CD4-positive, alpha-beta T cell (primary cell): ENCODE data around the gene SOX13. TPM values are rescaled to one million over a fixed set of nuclear protein-coding genes. Genes with fewer than 3 reads are reported as not detected.
"Not testable (repeated sequence)": the region's sequence is repeated elsewhere in the genome, so short reads cannot be mapped to it uniquely, and the experiment has no call there.

Experiments
- ATAC-seq: fragments of 200-7000 bp; cut with Tn5 transposase; one replicate; pipeline ENCODE4 v1.10.0; 2022; ENCODE audit warnings: mild to moderate bottlenecking; ENCODE audit not compliant: poor library complexity
- CTCF ChIA-PET: fragments of 350-600 bp; sonication (Branson Sonifier 250); formaldehyde crosslinking; loops from one replicate; lab custom pipeline; 2021; ENCODE audit warnings: antibody characterized with exemption, inconsistent platforms; lab: Charles Lee
- POLR2A ChIA-PET: fragments of 350-600 bp; sonication (Branson Sonifier 250); formaldehyde crosslinking; loops from one replicate; lab custom pipeline; 2021; ENCODE audit warnings: antibody characterized with exemption, inconsistent platforms; lab: Charles Lee
- DNase-seq, 14 experiments: peaks; one replicate each; pipeline ENCODE4 v3.0.0-alpha.2; 2013 to 2020; ENCODE audit warnings: mixed read lengths in 2 of 14
- H3K27ac ChIP-seq, 2 donors: one replicate each; pipeline versions ENCODE4 v1.5.1 to v1.7.0; 2013; ENCODE audit warnings: low read length in 2 of 2, low read depth in 1 of 2, mild to moderate bottlenecking in 1 of 2
- H3K27me3 ChIP-seq, 2 experiments: 1 replicate in 1 of 2; 2 replicates in 1 of 2; pipeline versions ENCODE4 v1.6.1 to v1.7.0; 2013; ENCODE audit warnings: low read length in 2 of 2, control low read depth in 1 of 2, mild to moderate bottlenecking in 1 of 2, moderate library complexity in 1 of 2; ENCODE audit not compliant: insufficient read depth in 2 of 2, control insufficient read depth in 1 of 2
- H3K36me3 ChIP-seq: one replicate; pipeline ENCODE4 v1.6.1; 2013; ENCODE audit warnings: low read length, control low read depth; ENCODE audit not compliant: insufficient read depth
- H3K4me1 ChIP-seq: one replicate; pipeline ENCODE4 v1.6.1; 2013; ENCODE audit warnings: low read length, control low read depth; ENCODE audit not compliant: insufficient read depth
- H3K4me3 ChIP-seq: one replicate; pipeline ENCODE4 v1.5.1; 2013; ENCODE audit warnings: mild to moderate bottlenecking, low read length, moderate library complexity
- H3K9me3 ChIP-seq, 2 experiments: 1 replicate in 1 of 2; 2 replicates in 1 of 2; pipeline versions ENCODE4 v1.6.1 to v1.7.0; 2013; ENCODE audit warnings: low read length in 2 of 2, mild to moderate bottlenecking in 2 of 2, control low read depth in 1 of 2, moderate library complexity in 1 of 2; ENCODE audit not compliant: control insufficient read depth in 1 of 2, insufficient read depth in 1 of 2
- H3K27ac Mint-ChIP-seq: one replicate; pipeline ENCODE4 v1.8.0; 2020; ENCODE audit warnings: mixed read lengths
- H3K27me3 Mint-ChIP-seq: one replicate; pipeline ENCODE4 v1.8.0; 2021; ENCODE audit warnings: mixed read lengths
- H3K36me3 Mint-ChIP-seq: one replicate; pipeline ENCODE4 v1.8.0; 2021; ENCODE audit warnings: low read depth, mixed read lengths
- H3K4me1 Mint-ChIP-seq: one replicate; pipeline ENCODE4 v1.8.0; 2021; ENCODE audit warnings: low read depth, mixed read lengths
- H3K4me3 Mint-ChIP-seq: one replicate; pipeline ENCODE4 v1.8.0; 2020; ENCODE audit warnings: mild to moderate bottlenecking, mixed read lengths
- H3K9me3 Mint-ChIP-seq: one replicate; pipeline ENCODE4 v1.8.0; 2020; ENCODE audit warnings: mixed read lengths
- intact Hi-C, 2 experiments: fragments of 100-400 bp; cut with DNase I in 1 of 2; cut with micrococcal nuclease in 1 of 2; formaldehyde crosslinking; loops; one replicate each; pipeline versions ENCODE4 v1.15.1 to v1.9.0; 2023 to 2025; cut with DNase I, micrococcal nuclease
- total RNA-seq, 174 experiments: library from RNA in 2 of 174; stranded (reverse) in 2 of 174; gene quantifications; one replicate each; pipeline ENCODE4 v1.2.3 and lab custom pipeline; 2021 to 2026
- TF ChIP-seq, protein P1 (sequence below): fragments of 200-600 bp; IDR thresholded peaks from one replicate; pipeline ENCODE4 v1.8.0; 2022; ENCODE audit warnings: antibody characterized with exemption, mild to moderate bottlenecking

SOX13 gene
- total RNA-seq, 2 experiments from 2014 or later = 1.8 to 1.9 TPM

DNA sequence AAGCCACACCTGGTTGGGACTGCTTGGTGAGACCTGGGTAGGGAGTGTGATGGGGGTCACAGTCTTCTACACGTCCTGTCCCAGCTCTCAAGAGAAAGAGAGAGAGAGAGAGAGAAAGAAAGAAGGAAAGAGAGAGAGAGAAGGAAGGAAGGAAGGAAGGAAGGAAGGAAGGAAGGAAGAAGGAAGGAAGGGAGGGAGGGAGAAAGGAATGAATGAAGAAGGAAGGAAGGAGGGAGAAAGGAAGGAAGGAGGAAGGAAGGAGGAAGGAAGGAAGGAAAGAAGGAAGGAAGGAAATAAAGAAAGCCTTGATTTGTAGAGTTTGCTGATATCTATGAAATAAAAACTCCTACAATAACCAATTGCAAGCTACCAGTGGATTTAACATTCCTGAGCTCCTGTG, 28.5 kb upstream of the SOX13 start:
- Histone ChIP-seq H3K9me3 (no peaks in the 10 kb centered on the region), H3K36me3 (no peaks in the 10 kb centered on the region), H3K27me3 (no peaks in the 10 kb centered on the region), H3K4me3 (no peak overlapping the region), H3K27ac (no peak overlapping the region), H3K4me1 (no peaks in the 10 kb centered on the region)
- H3K9me3 Mint-ChIP-seq = no peaks in the 10 kb centered on the region
- TF ChIP-seq, protein P1, sequence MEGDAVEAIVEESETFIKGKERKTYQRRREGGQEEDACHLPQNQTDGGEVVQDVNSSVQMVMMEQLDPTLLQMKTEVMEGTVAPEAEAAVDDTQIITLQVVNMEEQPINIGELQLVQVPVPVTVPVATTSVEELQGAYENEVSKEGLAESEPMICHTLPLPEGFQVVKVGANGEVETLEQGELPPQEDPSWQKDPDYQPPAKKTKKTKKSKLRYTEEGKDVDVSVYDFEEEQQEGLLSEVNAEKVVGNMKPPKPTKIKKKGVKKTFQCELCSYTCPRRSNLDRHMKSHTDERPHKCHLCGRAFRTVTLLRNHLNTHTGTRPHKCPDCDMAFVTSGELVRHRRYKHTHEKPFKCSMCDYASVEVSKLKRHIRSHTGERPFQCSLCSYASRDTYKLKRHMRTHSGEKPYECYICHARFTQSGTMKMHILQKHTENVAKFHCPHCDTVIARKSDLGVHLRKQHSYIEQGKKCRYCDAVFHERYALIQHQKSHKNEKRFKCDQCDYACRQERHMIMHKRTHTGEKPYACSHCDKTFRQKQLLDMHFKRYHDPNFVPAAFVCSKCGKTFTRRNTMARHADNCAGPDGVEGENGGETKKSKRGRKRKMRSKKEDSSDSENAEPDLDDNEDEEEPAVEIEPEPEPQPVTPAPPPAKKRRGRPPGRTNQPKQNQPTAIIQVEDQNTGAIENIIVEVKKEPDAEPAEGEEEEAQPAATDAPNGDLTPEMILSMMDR = no peak
- H3K27me3 Mint-ChIP-seq = peaks cover 9% of the 10 kb centered on the region
- H3K4me3 Mint-ChIP-seq = no peak overlapping the region
- no peak overlapping the region for H3K27ac Mint-ChIP-seq
- DNase-seq (no peak), ATAC-seq (no peak)
- intact Hi-C loops = no loop called here
- POLR2A ChIA-PET = no interaction called here
- CTCF ChIA-PET = no interaction called here
- no peaks in the 10 kb centered on the region for H3K36me3 Mint-ChIP-seq
- no peaks in the 10 kb centered on the region for H3K4me1 Mint-ChIP-seq

- Histone ChIP-seq H3K4me3 (no peak overlapping the region), H3K36me3 (no peaks in the 10 kb centered on the region), H3K27me3 (no peaks in the 10 kb centered on the region), H3K9me3 (no peaks in the 10 kb centered on the region), H3K4me1 (no peaks in the 10 kb centered on the region), H3K27ac (no peak overlapping the region)
- Mint-ChIP-seq H3K9me3 (no peaks in the 10 kb centered on the region), H3K4me1 (no peaks in the 10 kb centered on the region), H3K4me3 (no peak overlapping the region), H3K36me3 (no peaks in the 10 kb centered on the region), H3K27me3 (peaks cover 9% of the 10 kb centered on the region), H3K27ac (no peak overlapping the region)
- no peak for DNase-seq
- ATAC-seq = no peak
- intact Hi-C loops = no loop called here
- ChIA-PET POLR2A (no interaction called here), CTCF (no interaction called here)
- TF ChIP-seq, protein P1 = no peak
Observed at GRCh38 chr1:204045430-204045829, 27.5 kb upstream of the SOX13 start.

DNA sequence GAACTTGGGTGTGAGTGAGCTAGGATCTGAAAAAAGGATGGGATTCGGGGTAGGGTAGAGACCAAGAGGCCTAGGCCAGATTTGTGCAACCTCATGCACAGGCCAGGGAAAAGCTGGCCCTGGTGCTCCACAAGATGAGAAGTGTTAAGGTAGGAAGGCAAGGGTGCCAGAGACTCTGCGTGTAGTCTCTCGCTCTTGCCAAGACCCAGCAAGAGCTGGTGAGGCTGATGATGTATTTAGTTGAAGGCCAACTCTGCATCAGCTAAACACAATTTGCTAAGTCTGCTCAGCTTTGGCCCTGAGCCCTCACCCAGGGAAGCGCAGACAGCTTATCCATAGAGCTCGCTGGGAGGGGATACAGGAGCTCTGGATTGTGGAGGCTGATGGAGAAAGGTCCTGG, 26.6 kb upstream of the SOX13 start:
- DNase-seq = no peak
- Histone ChIP-seq H3K4me1 (no peaks in the 10 kb centered on the region), H3K4me3 (no peak overlapping the region), H3K27ac (no peak overlapping the region), H3K36me3 (no peaks in the 10 kb centered on the region), H3K9me3 (no peaks in the 10 kb centered on the region), H3K27me3 (no peaks in the 10 kb centered on the region)
- POLR2A ChIA-PET = no interaction called here
- no peak for ATAC-seq
- TF ChIP-seq, protein P1 = no peak
- Mint-ChIP-seq H3K36me3 (no peaks in the 10 kb centered on the region), H3K9me3 (no peaks in the 10 kb centered on the region), H3K27ac (no peak overlapping the region), H3K4me1 (no peaks in the 10 kb centered on the region), H3K27me3 (peaks cover 9% of the 10 kb centered on the region), H3K4me3 (no peak overlapping the region)
- intact Hi-C loops = no loop called here
- CTCF ChIA-PET = no interaction called here

DNA sequence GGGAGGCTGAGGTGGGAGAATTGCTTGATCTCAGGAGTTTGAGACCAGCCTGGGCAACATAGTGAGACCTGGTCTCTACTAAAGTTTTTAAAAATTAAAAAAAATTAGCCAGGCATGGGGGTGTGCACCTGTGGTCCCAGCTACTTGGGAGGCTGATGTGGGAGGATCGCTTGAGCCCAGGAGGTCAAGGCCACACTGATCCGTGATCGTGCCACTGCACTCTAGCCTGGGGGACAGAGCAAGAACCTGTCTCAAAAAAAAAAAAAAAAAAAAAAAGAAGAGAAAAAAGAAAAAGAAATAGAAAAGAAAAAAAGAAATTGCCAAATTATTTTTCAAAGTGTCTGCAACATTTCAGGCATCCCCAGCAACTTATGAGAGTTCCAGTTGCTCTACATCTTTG, 24.1 kb upstream of the SOX13 start:
- ATAC-seq, H3K36me3 ChIP-seq, intact Hi-C loops, H3K9me3 ChIP-seq, CTCF ChIA-PET, H3K4me1 ChIP-seq, DNase-seq, H3K27ac Mint-ChIP-seq, H3K27me3 ChIP-seq, H3K27me3 Mint-ChIP-seq, H3K4me3 ChIP-seq, H3K9me3 Mint-ChIP-seq, POLR2A ChIA-PET, H3K4me3 Mint-ChIP-seq, H3K4me1 Mint-ChIP-seq, H3K27ac ChIP-seq, H3K36me3 Mint-ChIP-seq: not testable (repeated sequence)
